Activated naive CD4-positive, alpha-beta T cell treated with anti-CD3 and anti-CD28 coated beads, Interleukin-2, amount 50 U/mL, for 16 hours (primary cell): ENCODE results near the gene NCAM1.

Source experiments
- DNase-seq: peaks from one replicate; pipeline ENCODE4 v3.0.0-alpha.2; 2020

The NCAM1 gene

GRCh38 chr11:113261709-113262475 lies 300.7 kb downstream of the NCAM1 start:
- DNase-seq: no peak

- DNase-seq: no peak
These were observed 301.4 kb downstream of the NCAM1 start for GRCh38 chr11:113262594-113262993.

DNA sequence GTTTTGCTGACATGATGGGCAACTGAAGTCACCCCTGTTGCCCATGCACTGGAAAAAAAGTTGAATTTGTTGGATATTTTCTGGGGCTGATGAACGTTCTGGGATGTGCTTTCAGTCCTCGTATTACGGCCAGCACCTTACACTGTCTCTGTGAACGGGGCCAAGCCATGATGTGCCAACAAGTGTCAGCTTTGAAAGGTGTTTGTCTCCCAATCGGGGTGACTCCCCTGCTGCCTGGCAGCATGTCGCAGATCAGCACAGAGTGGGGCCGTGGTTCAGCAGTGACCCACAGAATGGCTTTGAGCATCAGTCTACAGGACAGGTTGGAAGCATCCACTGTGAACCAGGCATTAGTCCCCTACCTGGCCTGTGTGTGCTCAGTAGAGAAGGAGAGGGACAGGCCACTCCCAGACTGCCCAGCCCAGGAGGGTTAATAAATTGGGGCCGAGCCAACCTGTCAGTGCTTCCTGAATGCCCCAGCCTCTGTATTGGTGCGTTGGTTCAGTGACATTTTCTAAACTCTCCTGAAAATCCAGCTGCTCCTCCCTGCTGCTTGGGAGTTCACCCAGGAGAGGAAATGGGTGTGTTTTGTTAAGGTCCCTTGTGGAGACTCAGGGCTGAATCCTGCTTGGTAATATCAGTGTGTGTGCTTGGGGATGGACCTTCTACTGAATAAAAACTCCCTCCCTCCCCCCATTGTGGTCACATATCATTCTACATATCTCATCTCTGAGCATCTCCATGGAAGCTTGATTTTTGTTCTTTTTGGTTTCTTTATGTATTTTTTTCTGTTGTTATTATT lies 302.4 kb downstream of the NCAM1 start:
- DNase-seq: no peak

DNA sequence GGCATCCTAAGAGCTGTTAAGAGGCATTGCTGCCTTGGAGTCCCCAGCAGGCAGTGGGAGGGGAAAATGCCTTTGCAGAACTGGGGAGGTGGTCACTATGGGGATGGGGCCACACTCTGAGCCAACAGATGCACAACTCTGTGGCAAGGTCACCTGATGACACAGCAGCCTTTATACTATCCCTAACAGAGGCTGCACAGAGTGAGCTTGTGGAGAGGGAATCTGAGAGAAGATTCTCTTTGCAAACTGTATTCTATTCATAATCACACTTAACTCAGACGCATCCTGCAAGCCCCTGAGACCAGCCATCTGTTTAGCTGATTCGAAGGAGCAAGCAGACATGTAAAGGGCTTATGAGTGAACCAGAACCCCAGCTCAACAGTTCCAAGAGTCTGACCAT lies 304.1 kb downstream of the NCAM1 start:
- DNase-seq: no peak

DNA sequence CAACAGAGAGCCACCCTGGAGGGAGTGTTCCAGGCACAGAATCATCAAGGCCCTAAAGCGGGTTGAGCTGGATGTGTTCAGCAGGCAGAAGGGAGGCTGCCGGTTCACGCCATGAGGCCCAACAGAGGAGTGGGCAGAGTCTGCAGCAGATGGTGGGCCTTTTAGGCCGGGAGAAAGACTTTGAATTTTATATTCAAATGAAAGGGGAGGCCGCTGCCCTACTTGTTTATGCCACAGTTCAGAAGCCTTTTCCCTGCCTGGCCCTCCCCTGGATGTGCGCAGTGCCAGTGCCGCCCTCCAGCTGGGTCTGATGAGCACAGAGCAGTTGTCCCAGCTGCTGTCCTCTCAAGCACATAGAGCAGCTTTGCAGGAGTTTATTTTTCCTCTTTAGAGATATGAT lies 306.3 kb downstream of the NCAM1 start:
- DNase-seq: no peak

GRCh38 chr11:113269096-113269495 lies 307.9 kb downstream of the NCAM1 start:
- DNase-seq: no peak

GRCh38 chr11:113269636-113270035 lies 308.4 kb downstream of the NCAM1 start:
- DNase-seq: no peak

- DNase-seq: no peak
These were observed 308.9 kb downstream of the NCAM1 start for GRCh38 chr11:113270080-113270479.

GRCh38 chr11:113271551-113272245 lies 310.5 kb downstream of the NCAM1 start:
- no peak for DNase-seq

- DNase-seq: no peak
These were observed 311.1 kb downstream of the NCAM1 start for GRCh38 chr11:113272281-113272680.

DNA sequence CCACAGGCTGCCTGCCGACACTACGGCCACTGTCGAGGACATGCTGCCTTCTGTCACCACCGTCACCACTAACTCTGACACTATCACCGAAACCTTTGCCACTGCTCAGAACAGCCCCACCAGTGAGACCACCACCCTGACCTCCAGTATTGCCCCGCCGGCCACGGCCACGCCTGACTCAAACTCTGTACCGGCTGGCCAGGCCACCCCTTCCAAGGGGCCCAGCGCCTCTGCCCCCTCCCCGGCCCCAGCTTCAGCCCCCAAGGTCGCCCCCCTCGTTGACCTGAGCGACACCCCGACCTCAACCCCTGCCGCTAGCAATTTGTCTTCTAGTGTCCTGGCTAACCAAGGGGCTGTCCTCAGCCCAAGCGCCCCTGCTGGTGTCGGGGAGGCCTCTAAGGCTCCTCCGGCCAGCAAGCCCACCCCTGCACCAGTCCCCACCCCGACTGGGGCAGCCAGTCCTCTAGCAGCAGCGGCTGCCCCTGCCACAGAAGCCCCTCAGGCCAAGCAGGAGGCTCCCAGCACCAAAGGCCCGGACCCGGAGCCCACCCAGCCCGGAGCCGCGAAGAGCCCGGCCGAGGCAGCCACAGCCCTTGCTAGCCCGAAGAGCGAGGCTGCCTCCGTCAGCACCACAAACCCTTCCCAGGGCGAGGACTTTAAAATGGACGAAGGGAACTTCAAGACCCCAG lies 311.9 kb downstream of the NCAM1 start:
- no peak for DNase-seq

DNA sequence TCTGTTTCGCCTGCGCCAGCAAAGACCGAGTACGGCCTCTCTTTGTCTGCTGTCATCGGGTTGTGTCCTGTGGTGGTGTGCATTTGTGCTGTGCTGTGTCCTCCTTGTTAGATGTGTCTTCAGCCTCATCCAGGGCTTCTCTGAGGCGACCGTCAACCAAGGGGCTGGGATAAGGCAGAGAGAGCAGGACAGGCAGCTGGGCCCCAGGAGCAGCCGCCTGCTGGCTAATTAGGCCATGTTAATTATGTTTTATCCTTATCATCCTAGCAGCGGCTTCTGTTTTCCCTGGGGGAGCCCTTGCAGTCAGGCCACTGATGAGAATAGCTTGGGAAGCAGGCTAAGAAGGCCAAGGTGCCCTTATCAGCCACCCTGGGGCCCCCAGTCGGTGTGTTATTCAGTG lies 312.5 kb downstream of the NCAM1 start:
- DNase-seq: no peak

DNA sequence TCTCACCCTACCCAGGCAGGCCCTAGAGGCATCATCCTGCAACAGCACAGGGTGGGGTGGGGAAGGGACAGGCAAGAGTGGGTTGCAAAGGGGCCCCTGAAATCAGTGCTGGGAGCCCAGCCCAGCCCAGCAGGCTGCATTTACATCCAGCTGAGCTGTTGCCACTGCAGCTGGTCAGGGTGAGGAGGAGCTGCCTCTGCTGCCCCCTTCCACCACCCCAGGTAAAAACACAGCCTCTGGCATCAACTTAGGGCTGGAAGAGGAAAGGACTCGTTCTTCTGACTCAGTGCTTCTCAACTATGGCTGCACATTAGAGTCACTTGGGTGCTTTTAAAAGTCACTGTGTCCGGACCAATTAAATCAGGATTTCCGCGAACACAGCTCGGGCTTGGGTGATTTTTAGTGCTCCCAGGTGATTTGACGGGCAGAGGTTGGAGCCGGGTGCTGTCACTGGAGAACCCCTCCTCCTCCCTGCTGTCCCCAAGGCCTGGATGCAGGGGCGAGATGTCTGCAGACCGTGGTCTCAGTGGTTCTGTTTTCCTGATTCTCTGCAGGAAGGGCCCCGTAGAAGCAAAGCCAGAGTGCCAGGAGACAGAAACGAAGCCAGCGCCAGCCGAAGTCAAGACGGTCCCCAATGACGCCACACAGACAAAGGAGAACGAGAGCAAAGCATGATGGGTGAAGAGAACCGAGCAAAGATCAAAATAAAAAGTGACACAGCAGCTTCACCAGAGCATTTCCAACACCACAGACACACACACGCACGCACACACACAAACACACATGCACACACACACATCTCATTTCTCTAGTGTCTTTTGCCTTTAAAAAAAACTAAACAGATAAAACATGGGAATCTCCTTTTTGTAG lies 313.7 kb downstream of the NCAM1 start:
- no peak for DNase-seq

GRCh38 chr11:113275602-113276001 lies 314.4 kb downstream of the NCAM1 start:
- DNase-seq: no peak

- no peak for DNase-seq
These were observed 315.2 kb downstream of the NCAM1 start for GRCh38 chr11:113276466-113276865.

- no peak for DNase-seq
These were observed 316.7 kb downstream of the NCAM1 start for GRCh38 chr11:113277907-113278306.

GRCh38 chr11:113278481-113278880 lies 317.3 kb downstream of the NCAM1 start:
- no peak for DNase-seq

DNA sequence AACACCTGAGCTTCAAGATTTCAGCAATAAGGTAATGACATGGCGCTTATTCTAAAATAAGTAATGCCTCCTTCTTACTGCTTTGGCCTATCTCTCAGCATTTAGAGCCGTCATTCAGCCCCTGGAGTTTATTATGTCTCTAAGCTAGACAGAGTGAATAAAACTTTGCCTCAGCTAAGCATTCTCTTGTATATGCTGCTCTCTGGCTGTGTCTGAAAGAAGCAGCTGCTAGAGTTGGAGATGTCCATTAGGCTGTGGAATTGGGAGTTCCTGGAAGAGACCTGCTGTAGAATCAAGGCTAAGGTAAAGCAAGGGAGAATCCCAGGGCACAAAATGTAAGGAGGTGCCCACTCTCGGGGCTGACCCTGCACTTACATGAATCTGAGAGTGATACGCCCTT lies 317.7 kb downstream of the NCAM1 start:
- DNase-seq: no peak

GRCh38 chr11:113279591-113279990 lies 318.4 kb downstream of the NCAM1 start:
- DNase-seq: no peak

DNA sequence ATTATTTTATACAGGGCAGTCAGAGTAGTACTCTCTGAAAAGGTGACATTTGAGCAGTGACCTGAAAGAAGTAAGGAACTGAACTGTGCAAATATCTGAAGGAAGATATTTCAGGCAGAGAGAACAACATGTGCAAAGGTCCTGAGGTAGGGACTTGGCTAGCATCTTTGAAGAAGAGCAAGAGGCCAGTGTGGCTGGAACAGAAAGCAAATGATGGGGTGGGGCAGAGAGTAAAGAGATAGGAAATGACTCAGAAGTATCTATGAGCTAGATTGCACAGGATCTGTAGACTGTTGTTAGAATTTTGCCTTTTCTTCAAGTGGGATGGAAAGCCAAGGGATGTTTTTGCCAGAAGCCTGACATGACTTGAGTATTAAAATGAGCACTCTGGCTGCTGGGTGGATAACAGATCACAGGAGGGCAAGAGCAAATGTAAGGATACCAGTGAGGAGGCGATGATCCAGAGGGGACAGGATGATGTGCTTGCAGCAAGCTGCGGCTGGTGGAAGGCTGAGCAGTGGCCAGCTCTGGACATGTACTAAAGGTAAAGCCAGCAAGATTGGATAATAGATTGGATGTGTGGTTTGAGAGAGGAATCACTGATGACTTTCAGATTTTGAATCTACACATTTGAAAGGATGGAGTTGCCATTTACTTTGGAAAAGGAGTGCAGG lies 320.0 kb downstream of the NCAM1 start:
- DNase-seq: no peak

- DNase-seq: no peak
These were observed 321.7 kb downstream of the NCAM1 start for GRCh38 chr11:113282898-113283437.
